Left colon (tissue), 2 donors: ENCODE measurements around the gene CYP4F22. TPM values are rescaled to one million over a fixed set of nuclear protein-coding genes. Genes with fewer than 3 reads are reported as not detected.
"Not testable (repeated sequence)": the region's sequence is repeated elsewhere in the genome, so short reads cannot be mapped to it uniquely, and the experiment has no call there.

ENCODE experiments used
- ATAC-seq: fragments of 200-7000 bp; cut with Tn5 transposase; one replicate; pipeline ENCODE4 v1.9.1; 2020; ENCODE audit warnings: mild to moderate bottlenecking, moderate library complexity
- DNase-seq, 2 donors: peaks; one replicate each; pipeline ENCODE4 v3.0.0-alpha.2; 2020
- intact Hi-C, 2 donors: fragments of 100-400 bp; cut with DNase I in 1 of 2; cut with micrococcal nuclease in 1 of 2; formaldehyde crosslinking; loops; one replicate each; pipeline versions ENCODE4 v1.11.2 to v1.14.0; 2022; cut with DNase I, micrococcal nuclease
- total RNA-seq, 2 donors: library from RNA; stranded (reverse); fragmentation: NEBNext Ultra II Directional; extraction: Animal tissue kit (Norgen Biotek cat#: 25700); gene quantifications; one replicate each; pipeline ENCODE4 v1.2.1, GENCODE V29; 2021
- donor health status: DM: no; HTN: no; CAD: no.
- donor health status: DM: yes; HTN: yes; CAD: no.

The CYP4F22 gene
- total RNA-seq, 2 donors from 2014 or later = not detected

- no peak for ATAC-seq
- no peak for DNase-seq
- intact Hi-C loops = no loop called here
Measured at GRCh38 chr19:15527705-15528104, 19.4 kb downstream of the CYP4F22 start.

- intact Hi-C loops = no loop called here
- ATAC-seq = no peak
- no peak for DNase-seq
Measured at GRCh38 chr19:15529774-15530372, 21.5 kb downstream of the CYP4F22 start.

GRCh38 chr19:15532779-15533521, 24.6 kb downstream of the CYP4F22 start:
- DNase-seq (no peak), ATAC-seq (no peak)
- intact Hi-C loops = no loop called here

- ATAC-seq, DNase-seq, intact Hi-C loops: not testable (repeated sequence)
Measured at GRCh38 chr19:15533522-15533830, 25.2 kb downstream of the CYP4F22 start.

- intact Hi-C loops = no loop called here
- ATAC-seq (no peak), DNase-seq (no peak)
Measured at GRCh38 chr19:15534957-15535864, 26.9 kb downstream of the CYP4F22 start.

- intact Hi-C loops = no loop called here
- ATAC-seq = no peak
- no peak for DNase-seq
Measured at GRCh38 chr19:15536350-15536749, 28.0 kb downstream of the CYP4F22 start.

GRCh38 chr19:15538774-15539173, 30.4 kb downstream of the CYP4F22 start:
- DNase-seq (no peak), ATAC-seq (no peak)
- intact Hi-C loops = no loop called here

- DNase-seq = no peak
- intact Hi-C loops = no loop called here
- ATAC-seq = no peak
Measured at GRCh38 chr19:15539638-15540037, 31.3 kb downstream of the CYP4F22 start.

- DNase-seq (no peak), ATAC-seq (no peak)
- intact Hi-C loops = no loop called here
Measured at GRCh38 chr19:15540435-15540834, 32.1 kb downstream of the CYP4F22 start.

GRCh38 chr19:15544283-15544682, 36.0 kb downstream of the CYP4F22 start:
- DNase-seq (no peak), ATAC-seq (no peak)
- intact Hi-C loops = no loop called here

- DNase-seq (no peak), ATAC-seq (no peak)
- intact Hi-C loops = no loop called here
Measured at GRCh38 chr19:15544970-15545369, 36.6 kb downstream of the CYP4F22 start.

- intact Hi-C loops = no loop called here
- no peak for DNase-seq
Measured at GRCh38 chr19:15548648-15549047, 40.3 kb downstream of the CYP4F22 start.

GRCh38 chr19:15549581-15549980, 41.3 kb downstream of the CYP4F22 start:
- no peak for ATAC-seq

More at GRCh38 chr19:15548648-15549047, 40.3 kb downstream of the CYP4F22 start:
- no peak for ATAC-seq

GRCh38 chr19:15550273-15550672, 41.9 kb downstream of the CYP4F22 start:
- intact Hi-C loops = loop anchor here (10.0 kb wide), 4 partner anchors 85 to 455 kb away; partner anchors contain the start of gene RASAL3 (in 1 of the 2)
- no peak for DNase-seq
- ATAC-seq = no peak

More at GRCh38 chr19:15549581-15549980, 41.3 kb downstream of the CYP4F22 start:
- intact Hi-C loops = no loop called here
- DNase-seq = no peak

GRCh38 chr19:15550929-15551292, 42.6 kb downstream of the CYP4F22 start:
- no peak for ATAC-seq
- intact Hi-C loops = loop anchor here (10.0 kb wide), 4 partner anchors 86 to 456 kb away; partner anchors contain the start of gene RASAL3 (in 1 of the 2)
- no peak for DNase-seq

GRCh38 chr19:15551293-15552004, 43.1 kb downstream of the CYP4F22 start:
- ATAC-seq (no peak), DNase-seq (peak in 1 of 2 donors; percentile 38)
- intact Hi-C loops = loop anchor here (10.0 kb wide), 4 partner anchors 87 to 457 kb away; partner anchors contain the start of gene RASAL3 (in 1 of the 2)

GRCh38 chr19:15555021-15555420, 46.7 kb downstream of the CYP4F22 start:
- DNase-seq (no peak), ATAC-seq (no peak)
- intact Hi-C loops = loop anchor here (5.0 to 10.0 kb wide), 5 partner anchors 90 to 460 kb away; partner anchors contain the start of gene RASAL3 (in 1 of the 2)

GRCh38 chr19:15555759-15556633, 47.7 kb downstream of the CYP4F22 start:
- peak; percentile 93 for ATAC-seq
- DNase-seq = peak; percentile 88 to 91
- intact Hi-C loops = loop anchor here (5.0 to 10.0 kb wide), 5 partner anchors 91 to 461 kb away; partner anchors contain the start of gene RASAL3 (in 1 of the 2)
